H9 (cell line): ENCODE measurements around the gene PFN3. TPM values are rescaled to one million over a fixed set of nuclear protein-coding genes. Genes with fewer than 3 reads are reported as not detected.

Source experiments
- DNase-seq: peaks from one replicate; pipeline ENCODE4 v3.0.0-alpha.2; 2017
- H2AFZ ChIP-seq: one replicate; pipeline ENCODE4 v1.6.1; 2013; ENCODE audit warnings: mild to moderate bottlenecking, low read length, control low read depth, moderate library complexity
- H2AK5ac ChIP-seq: 2 replicates; pipeline ENCODE4 v1.6.1; 2013; ENCODE audit warnings: low read length, control low read depth, mixed read lengths; ENCODE audit not compliant: insufficient read length
- H2BK120ac ChIP-seq: one replicate; pipeline ENCODE4 v1.6.1; 2013; ENCODE audit warnings: low read depth, mild to moderate bottlenecking, low read length, control low read depth, inconsistent platforms; ENCODE audit not compliant: poor library complexity, severe bottlenecking
- H2BK12ac ChIP-seq: 2 replicates; pipeline ENCODE4 v1.6.1; 2013; ENCODE audit warnings: low read length, control low read depth, mixed read lengths, low read depth; ENCODE audit not compliant: insufficient read length
- H2BK15ac ChIP-seq: 2 replicates; pipeline ENCODE4 v1.6.1; 2013; ENCODE audit warnings: low read depth, low read length, control low read depth
- H2BK20ac ChIP-seq: one replicate; pipeline ENCODE4 v1.6.1; 2013; ENCODE audit warnings: low read depth, mild to moderate bottlenecking, low read length, control low read depth, inconsistent platforms; ENCODE audit not compliant: poor library complexity, severe bottlenecking
- H2BK5ac ChIP-seq: 2 replicates; pipeline ENCODE4 v1.6.1; 2013; ENCODE audit warnings: low read length, control low read depth, mixed read lengths; ENCODE audit not compliant: insufficient read length
- H3K14ac ChIP-seq: 2 replicates; pipeline ENCODE4 v1.6.1; 2013; ENCODE audit warnings: low read length, control low read depth; ENCODE audit not compliant: insufficient read depth
- H3K18ac ChIP-seq: 2 replicates; pipeline ENCODE4 v1.6.1; 2013; ENCODE audit warnings: low read depth, mild to moderate bottlenecking, mixed read lengths, low read length, control low read depth; ENCODE audit not compliant: insufficient read length
- H3K23ac ChIP-seq: 2 replicates; pipeline ENCODE4 v1.6.1; 2013; ENCODE audit warnings: low read length, control low read depth, mixed read lengths, low read depth; ENCODE audit not compliant: insufficient read length
- H3K23me2 ChIP-seq: 2 replicates; pipeline ENCODE4 v1.6.1; 2013; ENCODE audit warnings: low read depth, mild to moderate bottlenecking, mixed read lengths, low read length, control low read depth; ENCODE audit not compliant: insufficient read length, poor library complexity, severe bottlenecking
- H3K27ac ChIP-seq: 2 replicates; pipeline ENCODE4 v1.5.1; 2013; ENCODE audit warnings: low read length, control low read depth, mixed read lengths, low read depth; ENCODE audit not compliant: insufficient read length
- H3K27me3 ChIP-seq: 2 replicates; pipeline ENCODE4 v1.6.1; 2013; ENCODE audit warnings: low read length, control low read depth, inconsistent platforms; ENCODE audit not compliant: insufficient read depth
- H3K4ac ChIP-seq: 2 replicates; pipeline ENCODE4 v1.6.1; 2013; ENCODE audit warnings: low read depth, mild to moderate bottlenecking, control low read depth, inconsistent platforms, low read length, moderate library complexity
- H3K4me1 ChIP-seq: 2 replicates; pipeline ENCODE4 v1.6.1; 2013; ENCODE audit warnings: low read length, control low read depth, inconsistent platforms; ENCODE audit not compliant: insufficient read depth
- H3K4me2 ChIP-seq: 2 replicates; pipeline ENCODE4 v1.6.1; 2013; ENCODE audit warnings: low read length, control low read depth, mixed read lengths; ENCODE audit not compliant: insufficient read length, insufficient read depth
- H3K56ac ChIP-seq: 2 replicates; pipeline ENCODE4 v1.6.1; 2013; ENCODE audit warnings: low read depth, mild to moderate bottlenecking, mixed read lengths, low read length, control low read depth; ENCODE audit not compliant: insufficient read length
- H3K79me1 ChIP-seq: 2 replicates; pipeline ENCODE4 v1.6.1; 2013; ENCODE audit warnings: low read depth, mild to moderate bottlenecking, moderate library complexity, low read length, control low read depth, inconsistent platforms; ENCODE audit not compliant: insufficient read depth, poor library complexity, severe bottlenecking
- H3K79me2 ChIP-seq: 2 replicates; pipeline ENCODE4 v1.6.1; 2013; ENCODE audit warnings: low read length, control low read depth, inconsistent platforms; ENCODE audit not compliant: insufficient read depth
- H3K9ac ChIP-seq: 2 replicates; pipeline ENCODE4 v1.6.1; 2013; ENCODE audit warnings: low read length, control low read depth, mixed read lengths; ENCODE audit not compliant: insufficient read length; ENCODE audit errors: extremely low read depth
- H3K9me3 ChIP-seq: one replicate; pipeline ENCODE4 v1.6.1; 2013; ENCODE audit warnings: low read depth, low read length, inconsistent platforms; ENCODE audit not compliant: control insufficient read depth
- H3T11ph ChIP-seq: one replicate; pipeline ENCODE4 v1.6.1; 2013; ENCODE audit warnings: mild to moderate bottlenecking, low read length, control low read depth, inconsistent platforms
- H4K20me1 ChIP-seq: one replicate; pipeline ENCODE4 v1.6.1; 2013; ENCODE audit not compliant: control insufficient read depth, insufficient read length, insufficient read depth
- H4K5ac ChIP-seq: 2 replicates; pipeline ENCODE4 v1.6.1; 2013; ENCODE audit warnings: low read depth, mild to moderate bottlenecking, mixed read lengths, low read length, control low read depth; ENCODE audit not compliant: insufficient read length
- H4K8ac ChIP-seq: replicated peaks from 2 replicates; pipeline ENCODE4 v1.6.1; 2013; ENCODE audit warnings: low read length, control low read depth, mixed read lengths, low read depth; ENCODE audit not compliant: insufficient read length
- H4K91ac ChIP-seq: 2 replicates; pipeline ENCODE4 v1.6.1; 2013; ENCODE audit warnings: low read depth, mild to moderate bottlenecking, moderate library complexity, mixed read lengths, low read length, control low read depth; ENCODE audit not compliant: insufficient read length
- H3K27ac Mint-ChIP-seq, 3 experiments: 2 replicates in 2 of 3; 3 replicates in 1 of 3; pipeline ENCODE4 v1.8.0; 2020 to 2021; ENCODE audit warnings: mixed read lengths in 3 of 3, mild to moderate bottlenecking in 1 of 3, moderate library complexity in 1 of 3
- H3K27me3 Mint-ChIP-seq: 2 replicates; pipeline ENCODE4 v1.8.0; 2021; ENCODE audit warnings: low read depth, mild to moderate bottlenecking, moderate library complexity, mixed read lengths
- H3K36me3 Mint-ChIP-seq, 3 experiments: 2 replicates in 2 of 3; 3 replicates in 1 of 3; pipeline ENCODE4 v1.8.0; 2020 to 2021; ENCODE audit warnings: low read depth in 3 of 3, mixed read lengths in 3 of 3; ENCODE audit not compliant: insufficient read depth in 1 of 3
- H3K4me1 Mint-ChIP-seq, 2 experiments: 2 replicates each; pipeline ENCODE4 v1.8.0; 2020; ENCODE audit warnings: mixed read lengths in 2 of 2
- H3K4me3 Mint-ChIP-seq, 2 experiments: 2 replicates in 1 of 2; 3 replicates in 1 of 2; pipeline ENCODE4 v1.8.0; 2020 to 2021; ENCODE audit warnings: mild to moderate bottlenecking in 2 of 2, mixed read lengths in 2 of 2, moderate library complexity in 1 of 2
- H3K9me3 Mint-ChIP-seq, 2 experiments: 2 replicates in 1 of 2; 3 replicates in 1 of 2; pipeline ENCODE4 v1.8.0; 2020; ENCODE audit warnings: mild to moderate bottlenecking in 2 of 2, mixed read lengths in 2 of 2, moderate library complexity in 1 of 2
- CTCF ChIP-seq: fragments of 200-600 bp; sonication (generic); conservative IDR thresholded peaks from 3 replicates; pipeline ENCODE4 v1.8.0; 2021; ENCODE audit warnings: antibody characterized with exemption, mild to moderate bottlenecking
- WGBS: extraction: QIAGEN DNeasy Blood & Tissue Kit; methylation state at CpG from one replicate; pipeline ENCODE4 v1.1.7; 2013; ENCODE audit warnings: missing lambda C conversion rate, low lambda C conversion rate, mixed read lengths; ENCODE audit not compliant: insufficient read length; ENCODE audit errors: extremely low coverage; 5-methylcytosine and 5-hydroxymethylcytosine counted together
- total RNA-seq: library from RNA; stranded (reverse); gene quantifications from 2 replicates; pipeline ENCODE4 v1.2.1, GENCODE V29; 2021

The PFN3 gene
- total RNA-seq, 1 experiment from 2014 or later, result not detected

GRCh38 chr5:177397875-177398390 lies 2.5 kb downstream of the PFN3 start:
- Histone ChIP-seq H4K91ac (no peak overlapping the region), H3K23me2 (peaks cover 7% of the 10 kb centered on the region), H3K23ac (no peak overlapping the region), H2BK12ac (no peak overlapping the region), H4K8ac (no peak overlapping the region), H2AFZ (no peak overlapping the region), H2BK120ac (no peak overlapping the region), H4K20me1 (no peaks in the 10 kb centered on the region), H3K4me1 (no peaks in the 10 kb centered on the region; the same call in 1 of the 2 replicates), H2BK20ac (no peak overlapping the region), H3K18ac (no peak overlapping the region), H2AK5ac (no peak overlapping the region), H3K4me2 (no peak overlapping the region), H3K9me3 (no peaks in the 10 kb centered on the region), H4K5ac (no peak overlapping the region), H3K79me1 (no peaks in the 10 kb centered on the region), H3K4ac (no peak overlapping the region), H2BK5ac (no peak overlapping the region), H3K56ac (no peak overlapping the region), H3T11ph (no peak overlapping the region), H2BK15ac (no peak overlapping the region), H3K9ac (no peak overlapping the region), H3K27me3 (no peaks in the 10 kb centered on the region; the same call in 1 of the 2 replicates), H3K79me2 (no peaks in the 10 kb centered on the region), H3K14ac (no peak overlapping the region), H3K27ac (no peak overlapping the region)
- no peak for DNase-seq
- Mint-ChIP-seq H3K4me3 (no peak overlapping the region), H3K36me3 (no peaks in the 10 kb centered on the region), H3K27ac (no peak overlapping the region), H3K9me3 (peaks cover 0 to 1% of the 10 kb centered on the region in 2 experiments; a peak in 2 of 5 replicates), H3K27me3 (peaks cover 48% of the 10 kb centered on the region), H3K4me1 (peaks cover 14 to 22% of the 10 kb centered on the region in 2 experiments)
- WGBS, result no CpG with 5 or more reads among the region's 16 CpGs
- no peak for TF ChIP-seq CTCF
